Gastrocnemius medialis (tissue), 4 donors: ENCODE data around the gene CDK11B.

ENCODE experiments used
- CTCF ChIP-seq, 5 experiments: fragments of 450-650 bp in 3 of 5; fragments of 200-600 bp in 2 of 5; sonication (generic) in 2 of 5; IDR thresholded peaks in 4 of 5; conservative IDR thresholded peaks in 1 of 5; 1 replicate in 4 of 5; 2 replicates in 1 of 5; pipeline ENCODE4 v1.5.1; 2016 to 2019; ENCODE audit warnings: antibody characterized with exemption in 5 of 5, mild to moderate bottlenecking in 3 of 5, moderate library complexity in 3 of 5
- POLR2A ChIP-seq, 2 donors: fragments of 450-650 bp; IDR thresholded peaks; one replicate each; pipeline ENCODE4 v1.6.1; 2017; ENCODE audit warnings: antibody characterized with exemption in 2 of 2, mild to moderate bottlenecking in 2 of 2, moderate library complexity in 2 of 2

DNA sequence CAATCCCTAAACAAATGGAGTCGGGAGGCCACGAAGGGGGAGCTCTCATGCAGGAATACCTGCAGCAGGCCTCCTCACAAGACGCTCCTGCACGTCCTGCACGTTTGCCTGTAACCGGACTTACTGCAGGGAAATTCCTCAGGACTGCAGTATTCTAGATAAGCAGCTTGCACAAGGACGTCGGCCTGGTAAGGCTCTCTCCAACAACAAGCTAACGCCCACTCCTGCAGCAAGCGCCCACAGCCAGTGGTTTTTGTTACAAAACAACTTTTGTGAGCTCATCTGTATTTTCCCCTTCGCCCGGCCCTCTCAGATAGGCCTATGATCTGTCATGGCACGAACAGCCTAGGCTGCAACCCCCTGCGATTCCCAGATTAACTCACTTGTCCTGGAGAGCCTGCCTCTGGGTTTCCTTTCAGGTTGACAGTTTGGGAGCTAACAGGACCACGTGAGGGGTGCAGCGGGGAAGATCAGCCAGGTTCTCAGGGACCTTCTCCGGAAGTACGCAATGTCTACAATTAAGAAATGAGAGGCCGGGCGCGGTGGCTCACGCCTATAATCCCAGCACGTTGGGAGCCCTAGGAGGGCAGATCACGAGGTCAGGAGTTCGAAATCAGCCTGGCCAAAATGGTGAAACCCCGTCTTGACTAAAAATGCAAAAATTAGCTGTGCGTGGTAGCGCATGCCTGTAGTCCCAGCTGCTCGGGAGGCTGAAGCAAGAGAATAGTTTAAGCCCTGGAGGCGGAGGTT is 44.4 kb downstream of the CDK11B start:
- TF ChIP-seq CTCF (IDR thresholded peaks at IDR 0.05 in 4 of 5, conservative IDR thresholded peaks at IDR 0.05 in 1 of 5) (no peak), POLR2A (IDR thresholded peaks at IDR 0.05) (no peak)
